ENCODE data around the gene ZNF280D.
"Not testable (repeated sequence)": the region's sequence is repeated elsewhere in the genome, so short reads cannot be mapped to it uniquely, and the experiment has no call there.

Gene ZNF280D

GRCh38 chr15:56733136-56734012, at the start of gene ZNF280D:
Gene ZNF280D (minus strand): TSS chr15:56733509. CDS start chr15:56707109, 26,400 bp downstream.
- DNase-seq (ENCODE audit: low read depth), result peak; percentile 87
- TF ChIP-seq CTCF (conservative IDR thresholded peaks at IDR 0.05; ENCODE audit: control insufficient read depth, insufficient read depth, low read depth, low read length), result no peak
- peak within 1 kb of the TSS; percentile 67 for H3K4me3 ChIP-seq (ENCODE audit: control insufficient read depth, low read depth, low read length)

- no peak for TF ChIP-seq CTCF (conservative IDR thresholded peaks at IDR 0.05; ENCODE audit: control insufficient read depth, insufficient read depth, low read depth, low read length)
- DNase-seq (ENCODE audit: low read depth), result no peak
- H3K4me3 ChIP-seq (ENCODE audit: control insufficient read depth, low read depth, low read length), result no peak overlapping the region
Measured at GRCh38 chr15:56782306-56782705, 49.0 kb upstream of the ZNF280D start.

- no peak for DNase-seq (ENCODE audit: low read depth)
- H3K4me3 ChIP-seq (ENCODE audit: control insufficient read depth, low read depth, low read length), result no peak overlapping the region
- no peak for TF ChIP-seq CTCF (conservative IDR thresholded peaks at IDR 0.05; ENCODE audit: control insufficient read depth, insufficient read depth, low read depth, low read length)
Measured at GRCh38 chr15:56781666-56782065, 48.4 kb upstream of the ZNF280D start.

GRCh38 chr15:56780102-56780725, 46.9 kb upstream of the ZNF280D start:
- not testable (repeated sequence) for H3K4me3 ChIP-seq (ENCODE audit: control insufficient read depth, low read depth, low read length); DNase-seq (ENCODE audit: low read depth)

GRCh38 chr15:56779449-56779848, 46.1 kb upstream of the ZNF280D start:
- not testable (repeated sequence) for DNase-seq (ENCODE audit: low read depth); H3K4me3 ChIP-seq (ENCODE audit: control insufficient read depth, low read depth, low read length)

- no peak for DNase-seq (ENCODE audit: low read depth)
- no peak overlapping the region for H3K4me3 ChIP-seq (ENCODE audit: control insufficient read depth, low read depth, low read length)
- TF ChIP-seq CTCF (conservative IDR thresholded peaks at IDR 0.05; ENCODE audit: control insufficient read depth, insufficient read depth, low read depth, low read length), result no peak
Measured at GRCh38 chr15:56778761-56779160, 45.5 kb upstream of the ZNF280D start.

- TF ChIP-seq CTCF (conservative IDR thresholded peaks at IDR 0.05; ENCODE audit: control insufficient read depth, insufficient read depth, low read depth, low read length), result no peak
- no peak for DNase-seq (ENCODE audit: low read depth)
- no peak overlapping the region for H3K4me3 ChIP-seq (ENCODE audit: control insufficient read depth, low read depth, low read length)
Measured at GRCh38 chr15:56776839-56777238, 43.5 kb upstream of the ZNF280D start.
